ENCODE data around the gene POPDC2. TPM values are rescaled to one million over a fixed set of nuclear protein-coding genes. Genes with fewer than 3 reads are reported as not detected.

Gene POPDC2
- total RNA-seq, 1 experiment from 2014 or later, result 0.48 TPM

- no peak for ATAC-seq
- TF ChIP-seq FOXP1 (CRISPR knock-in tag; IDR thresholded peaks at IDR 0.05; ENCODE audit: borderline replicate concordance), result no peak
- no peak for TF ChIP-seq ZNF317 (CRISPR knock-in tag; IDR thresholded peaks at IDR 0.05; ENCODE audit: borderline replicate concordance, low read depth)
- no peak for TF ChIP-seq NFATC4 (CRISPR knock-in tag; IDR thresholded peaks at IDR 0.05)
- no peak for TF ChIP-seq ZNF232 (CRISPR knock-in tag; IDR thresholded peaks at IDR 0.05)
- TF ChIP-seq ETV6 (CRISPR knock-in tag; IDR thresholded peaks at IDR 0.05), result no peak
- TF ChIP-seq GTF2I (CRISPR knock-in tag; conservative IDR thresholded peaks at IDR 0.05), result no peak
- no peak for TF ChIP-seq NR3C1 (CRISPR knock-in tag; conservative IDR thresholded peaks at IDR 0.05; ENCODE audit: low read depth)
- TF ChIP-seq JAZF1 (CRISPR knock-in tag; IDR thresholded peaks at IDR 0.05), result no peak
- no peak for TF ChIP-seq ATF3 (CRISPR knock-in tag; conservative IDR thresholded peaks at IDR 0.05)
- no peak for TF ChIP-seq ZNF396 (CRISPR knock-in tag; IDR thresholded peaks at IDR 0.05; ENCODE audit: borderline replicate concordance)
- no peak for TF ChIP-seq FOXK1 (CRISPR knock-in tag; IDR thresholded peaks at IDR 0.05)
- TF ChIP-seq RORB (CRISPR knock-in tag; IDR thresholded peaks at IDR 0.05), result no peak
- TF ChIP-seq ATF1 (CRISPR knock-in tag; IDR thresholded peaks at IDR 0.05), result no peak
- no peak for TF ChIP-seq MYBL2 (CRISPR knock-in tag; IDR thresholded peaks at IDR 0.05)
- TF ChIP-seq, protein P1, sequence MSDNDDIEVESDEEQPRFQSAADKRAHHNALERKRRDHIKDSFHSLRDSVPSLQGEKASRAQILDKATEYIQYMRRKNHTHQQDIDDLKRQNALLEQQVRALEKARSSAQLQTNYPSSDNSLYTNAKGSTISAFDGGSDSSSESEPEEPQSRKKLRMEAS (CRISPR knock-in tag; IDR thresholded peaks at IDR 0.05), result no peak
- no peak for TF ChIP-seq TEAD4 (CRISPR knock-in tag; IDR thresholded peaks at IDR 0.05)
- TF ChIP-seq NR2C2 (CRISPR knock-in tag; IDR thresholded peaks at IDR 0.05), result no peak
- TF ChIP-seq CREM (CRISPR knock-in tag; IDR thresholded peaks at IDR 0.05), result no peak
- no peak for TF ChIP-seq ZNF219 (CRISPR knock-in tag; IDR thresholded peaks at IDR 0.05; ENCODE audit: borderline replicate concordance)
- TF ChIP-seq USF1 (CRISPR knock-in tag; IDR thresholded peaks at IDR 0.05), result no peak
- no peaks in the 10 kb centered on the region for H3K27me3 Mint-ChIP-seq (ENCODE audit: low read depth)
- DNase-seq (ENCODE audit: low spot score), result no peak
- ChIA-PET CTCF (interaction anchor here (1.5 kb wide), 1 partner anchor 43 kb away, joined by 5 read pairs; no protein-coding TSS in a partner anchor), POLR2A (no interaction called here)
- no peak overlapping the region for H3K4me3 Mint-ChIP-seq
- H3K9me3 Mint-ChIP-seq, result 0 out of 2 replicates have a peak, but pooled peaks cover 3% of the 10 kb centered on the region
- peaks cover 17% of the 10 kb centered on the region for H3K4me1 Mint-ChIP-seq
- H3K27ac Mint-ChIP-seq, result no peak overlapping the region
- H3K36me3 Mint-ChIP-seq, result no peaks in the 10 kb centered on the region
Measured at GRCh38 chr3:119643528-119643927, 16.9 kb downstream of the POPDC2 start.

DNA sequence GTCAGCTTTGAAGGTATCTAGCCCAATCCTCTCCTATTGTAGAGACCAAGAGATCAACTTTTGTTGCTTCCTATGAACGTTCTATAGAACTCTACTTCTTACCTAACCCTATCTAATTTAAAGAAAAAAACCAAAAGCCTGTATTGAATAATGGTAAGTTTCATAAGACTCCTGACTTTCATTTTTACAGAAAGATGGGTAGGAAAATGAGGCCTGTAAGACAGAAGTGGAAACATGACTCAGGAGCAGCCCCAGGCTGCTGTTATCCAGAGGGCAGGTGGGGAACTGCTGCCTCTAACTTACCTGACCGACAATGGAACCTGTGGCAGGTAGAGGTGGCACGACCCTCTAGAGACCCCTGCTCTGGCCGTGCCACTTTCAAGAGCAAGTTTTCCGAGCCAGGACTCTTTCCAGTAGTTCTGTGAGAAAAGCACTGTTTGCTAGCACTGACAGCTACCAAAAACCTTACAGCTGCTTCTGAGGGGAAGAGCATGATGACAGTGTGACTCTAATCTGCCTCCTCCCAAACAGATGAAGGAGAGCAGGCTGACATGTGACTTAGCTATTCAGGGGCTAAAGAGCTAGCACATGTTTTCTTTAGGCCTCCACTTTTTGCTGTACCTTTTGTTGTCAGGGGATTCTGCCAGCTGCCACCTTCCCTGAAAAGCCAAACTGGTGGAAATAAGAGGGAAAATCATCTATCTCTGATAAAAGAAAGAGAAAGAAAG lies 17.5 kb downstream of the POPDC2 start:
- Mint-ChIP-seq H3K4me1 (peaks cover 14% of the 10 kb centered on the region), H3K27me3 (ENCODE audit: low read depth) (no peaks in the 10 kb centered on the region), H3K27ac (no peak overlapping the region), H3K9me3 (0 out of 2 replicates have a peak, but pooled peaks cover 3% of the 10 kb centered on the region), H3K36me3 (no peaks in the 10 kb centered on the region), H3K4me3 (no peak overlapping the region)
- ChIA-PET POLR2A (no interaction called here), CTCF (interaction anchor here (1.5 kb wide), 1 partner anchor 42 kb away, joined by 5 read pairs; no protein-coding TSS in a partner anchor)
- ATAC-seq (no peak), DNase-seq (ENCODE audit: low spot score) (no peak)
- TF ChIP-seq JAZF1 (CRISPR knock-in tag; IDR thresholded peaks at IDR 0.05), result no peak
- no peak for TF ChIP-seq TP53 (CRISPR knock-in tag; IDR thresholded peaks at IDR 0.05)
- TF ChIP-seq, protein P2, sequence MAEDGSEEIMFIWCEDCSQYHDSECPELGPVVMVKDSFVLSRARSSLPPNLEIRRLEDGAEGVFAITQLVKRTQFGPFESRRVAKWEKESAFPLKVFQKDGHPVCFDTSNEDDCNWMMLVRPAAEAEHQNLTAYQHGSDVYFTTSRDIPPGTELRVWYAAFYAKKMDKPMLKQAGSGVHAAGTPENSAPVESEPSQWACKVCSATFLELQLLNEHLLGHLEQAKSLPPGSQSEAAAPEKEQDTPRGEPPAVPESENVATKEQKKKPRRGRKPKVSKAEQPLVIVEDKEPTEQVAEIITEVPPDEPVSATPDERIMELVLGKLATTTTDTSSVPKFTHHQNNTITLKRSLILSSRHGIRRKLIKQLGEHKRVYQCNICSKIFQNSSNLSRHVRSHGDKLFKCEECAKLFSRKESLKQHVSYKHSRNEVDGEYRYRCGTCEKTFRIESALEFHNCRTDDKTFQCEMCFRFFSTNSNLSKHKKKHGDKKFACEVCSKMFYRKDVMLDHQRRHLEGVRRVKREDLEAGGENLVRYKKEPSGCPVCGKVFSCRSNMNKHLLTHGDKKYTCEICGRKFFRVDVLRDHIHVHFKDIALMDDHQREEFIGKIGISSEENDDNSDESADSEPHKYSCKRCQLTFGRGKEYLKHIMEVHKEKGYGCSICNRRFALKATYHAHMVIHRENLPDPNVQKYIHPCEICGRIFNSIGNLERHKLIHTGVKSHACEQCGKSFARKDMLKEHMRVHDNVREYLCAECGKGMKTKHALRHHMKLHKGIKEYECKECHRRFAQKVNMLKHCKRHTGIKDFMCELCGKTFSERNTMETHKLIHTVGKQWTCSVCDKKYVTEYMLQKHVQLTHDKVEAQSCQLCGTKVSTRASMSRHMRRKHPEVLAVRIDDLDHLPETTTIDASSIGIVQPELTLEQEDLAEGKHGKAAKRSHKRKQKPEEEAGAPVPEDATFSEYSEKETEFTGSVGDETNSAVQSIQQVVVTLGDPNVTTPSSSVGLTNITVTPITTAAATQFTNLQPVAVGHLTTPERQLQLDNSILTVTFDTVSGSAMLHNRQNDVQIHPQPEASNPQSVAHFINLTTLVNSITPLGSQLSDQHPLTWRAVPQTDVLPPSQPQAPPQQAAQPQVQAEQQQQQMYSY (CRISPR knock-in tag; IDR thresholded peaks at IDR 0.05), result no peak
- TF ChIP-seq, protein P3, sequence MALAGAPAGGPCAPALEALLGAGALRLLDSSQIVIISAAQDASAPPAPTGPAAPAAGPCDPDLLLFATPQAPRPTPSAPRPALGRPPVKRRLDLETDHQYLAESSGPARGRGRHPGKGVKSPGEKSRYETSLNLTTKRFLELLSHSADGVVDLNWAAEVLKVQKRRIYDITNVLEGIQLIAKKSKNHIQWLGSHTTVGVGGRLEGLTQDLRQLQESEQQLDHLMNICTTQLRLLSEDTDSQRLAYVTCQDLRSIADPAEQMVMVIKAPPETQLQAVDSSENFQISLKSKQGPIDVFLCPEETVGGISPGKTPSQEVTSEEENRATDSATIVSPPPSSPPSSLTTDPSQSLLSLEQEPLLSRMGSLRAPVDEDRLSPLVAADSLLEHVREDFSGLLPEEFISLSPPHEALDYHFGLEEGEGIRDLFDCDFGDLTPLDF (CRISPR knock-in tag; IDR thresholded peaks at IDR 0.05), result no peak
- TF ChIP-seq, protein P1 (CRISPR knock-in tag; IDR thresholded peaks at IDR 0.05), result no peak
- no peak for TF ChIP-seq ZNF263 (CRISPR knock-in tag; IDR thresholded peaks at IDR 0.05; ENCODE audit: low read depth)
- TF ChIP-seq ZNF416 (CRISPR knock-in tag; IDR thresholded peaks at IDR 0.05), result no peak
- TF ChIP-seq AFF4 (CRISPR knock-in tag; IDR thresholded peaks at IDR 0.05; ENCODE audit: borderline replicate concordance), result no peak
- no peak for TF ChIP-seq PRRX2 (CRISPR knock-in tag; IDR thresholded peaks at IDR 0.05)
